Activated naive CD4-positive, alpha-beta T cell treated with anti-CD3 and anti-CD28 coated beads, Interleukin-2, amount 50 U/mL, for 72 hours (primary cell): ENCODE measurements around the gene PYHIN1. TPM values are rescaled to one million over a fixed set of nuclear protein-coding genes. Genes with fewer than 3 reads are reported as not detected.

Experiments used
- ATAC-seq, 2 donors: fragments of 150-1000 bp; cut with Tn5 transposase; 2 replicates each; pipeline ENCODE4 v1.10.0; 2021; ENCODE audit warnings: mild to moderate bottlenecking in 2 of 2, moderate library complexity in 2 of 2
- DNase-seq, 2 donors: peaks; one replicate each; pipeline ENCODE4 v3.0.0; 2021 to 2022; ENCODE audit warnings: low spot score in 2 of 2
- H3K27ac Mint-ChIP-seq, 2 donors: one replicate each; pipeline ENCODE4 v1.8.0; 2022; ENCODE audit warnings: mild to moderate bottlenecking in 2 of 2, mixed read lengths in 2 of 2
- H3K36me3 Mint-ChIP-seq, 2 donors: one replicate each; pipeline ENCODE4 v1.8.0; 2022; ENCODE audit warnings: mixed read lengths in 2 of 2
- H3K9me3 Mint-ChIP-seq, 2 donors: one replicate each; pipeline ENCODE4 v1.8.0; 2022; ENCODE audit warnings: mixed read lengths in 2 of 2
- total RNA-seq, 2 donors: library from RNA; stranded (reverse); gene quantifications; one replicate each; pipeline ENCODE4 v1.2.3, GENCODE V29; 2022

PYHIN1 gene
- 1 to 10 TPM; 5.7 to 6.7 TPM for total RNA-seq

DNA sequence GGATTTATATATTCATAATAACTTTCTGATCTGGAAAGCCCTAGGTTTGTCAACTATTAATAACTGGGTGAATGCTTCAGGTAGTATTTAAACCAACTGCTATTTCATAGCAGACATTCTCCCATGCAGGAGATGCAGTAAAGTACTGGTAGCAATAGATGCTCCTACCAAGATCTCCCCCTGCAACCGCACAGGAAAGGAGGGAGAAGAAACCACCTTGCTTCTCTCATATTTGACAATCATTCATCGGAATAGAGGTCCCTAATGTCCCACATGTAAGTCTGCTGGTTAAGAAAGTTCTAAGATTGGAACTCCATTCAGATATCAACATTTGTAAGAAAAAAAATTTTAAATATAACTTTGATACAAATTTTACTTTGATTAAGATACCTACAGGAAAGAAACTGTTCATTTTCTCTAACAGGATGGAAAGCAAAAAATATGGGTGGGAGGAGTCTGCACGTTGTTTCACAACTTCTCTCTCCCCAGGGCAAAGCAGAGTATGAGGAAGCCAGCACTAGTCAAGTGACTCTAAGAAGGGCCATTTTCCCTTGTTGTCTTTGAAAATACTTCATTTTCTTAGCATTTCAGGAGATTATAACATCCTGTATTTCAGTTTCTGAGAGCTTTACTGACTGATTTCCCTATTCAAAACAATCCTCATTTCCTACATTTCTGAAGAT lies at the start of gene PYHIN1:
TSS of gene PYHIN1 (plus strand) at position 498 of the 683 bp plus-strand sequence. CDS start 5,359 bp downstream, outside the sequence.
- peak within 1 kb of the TSS; percentile 31 to 80 for H3K27ac Mint-ChIP-seq
- H3K36me3 Mint-ChIP-seq = peaks cover 6 to 16% of the 10 kb centered on the region in 2 donors
- ATAC-seq (peak; percentile 62 to 77), DNase-seq (no peak)
- H3K9me3 Mint-ChIP-seq = peaks cover 6% of the 10 kb centered on the region in 2 donors

DNA sequence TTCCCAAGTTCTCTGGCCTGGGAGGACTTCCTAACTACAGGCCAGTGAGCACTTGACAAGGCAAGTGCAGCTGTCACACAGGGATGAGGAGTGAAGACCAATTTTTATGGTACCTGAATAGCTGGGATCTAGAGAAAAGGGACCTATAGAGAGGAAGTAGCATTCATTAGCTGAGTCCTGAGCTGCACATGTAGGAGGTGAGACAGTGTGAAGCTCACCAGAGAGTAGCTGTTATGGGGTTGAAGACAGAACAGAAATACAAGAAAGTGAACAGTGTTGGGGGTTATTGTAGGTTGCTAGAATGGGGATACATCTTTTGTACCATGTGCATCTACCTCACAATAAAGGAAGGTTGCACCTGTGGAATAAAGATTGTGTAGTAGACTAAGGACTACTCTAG lies 37.7 kb upstream of the PYHIN1 start:
- Mint-ChIP-seq H3K27ac (no peak overlapping the region), H3K36me3 (no peaks in the 10 kb centered on the region), H3K9me3 (peaks cover 0 to 5% of the 10 kb centered on the region in 2 donors)
- DNase-seq (no peak), ATAC-seq (no peak)

DNA sequence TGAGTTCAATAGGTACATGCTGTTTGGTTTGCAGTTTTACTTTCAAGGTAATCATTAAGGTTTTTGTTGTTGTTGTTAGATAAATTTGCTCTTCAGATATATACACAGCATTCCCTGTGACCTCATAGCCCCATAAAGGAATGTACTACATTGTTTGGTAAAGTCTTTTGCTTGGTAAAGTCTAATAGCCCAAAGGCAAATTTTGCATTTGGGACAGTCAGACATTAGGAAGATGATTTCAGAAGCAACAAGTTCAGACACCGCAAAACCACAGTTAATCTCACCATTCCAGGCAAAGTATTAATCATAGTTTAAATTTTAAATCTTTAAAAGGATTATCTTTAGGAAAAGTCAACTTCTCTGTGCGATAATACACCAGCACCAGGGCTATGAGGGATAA lies 32.6 kb upstream of the PYHIN1 start:
- H3K36me3 Mint-ChIP-seq = no peaks in the 10 kb centered on the region

DNA sequence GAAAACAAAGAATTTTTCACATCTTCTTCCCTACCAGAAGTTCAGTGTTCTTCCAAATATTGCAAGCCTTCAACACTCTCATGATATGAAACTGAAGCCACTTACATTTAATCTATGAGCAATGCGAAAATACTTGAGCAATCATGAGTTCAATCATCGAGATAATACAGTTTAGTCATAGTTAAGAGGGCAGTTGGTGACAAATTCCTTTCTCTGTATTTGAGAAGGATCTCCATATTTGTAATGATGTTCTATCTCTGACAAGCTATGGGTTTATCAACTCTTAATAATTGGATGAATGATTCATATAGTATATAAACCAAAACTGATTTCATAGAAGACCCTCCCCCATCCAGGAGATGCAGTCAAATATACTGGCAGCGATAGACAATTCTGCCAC lies 29.7 kb upstream of the PYHIN1 start:
- Mint-ChIP-seq H3K27ac (no peak overlapping the region), H3K9me3 (no peaks in the 10 kb centered on the region), H3K36me3 (no peaks in the 10 kb centered on the region)
- ATAC-seq (peak in 1 of 2 donors; percentile 26), DNase-seq (no peak)

More for the DNA sequence above, 32.6 kb upstream of the PYHIN1 start:
- Mint-ChIP-seq H3K9me3 (peaks cover 0 to 2% of the 10 kb centered on the region in 2 donors), H3K27ac (no peak overlapping the region)
- ATAC-seq (no peak), DNase-seq (no peak)

DNA sequence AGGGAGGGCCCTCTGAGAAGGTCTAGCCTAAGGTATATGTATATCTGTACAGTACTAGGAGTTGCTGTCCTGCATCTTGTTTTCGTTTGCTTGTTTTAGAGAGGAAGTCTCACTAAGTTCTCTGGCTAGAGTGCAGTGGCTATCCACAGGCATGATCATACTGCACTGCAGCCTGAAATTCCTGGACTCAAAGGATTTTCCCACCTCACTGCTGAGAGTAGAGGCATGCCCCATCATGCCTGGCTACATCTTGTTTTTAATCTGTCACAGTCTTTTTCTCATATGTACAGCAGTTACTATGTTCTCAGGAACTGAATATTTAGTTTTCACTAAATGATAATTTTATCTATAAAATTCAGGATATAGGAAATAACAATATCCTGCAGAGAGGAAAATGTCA lies 15.3 kb upstream of the PYHIN1 start:
- DNase-seq = no peak
- H3K36me3 Mint-ChIP-seq = peaks cover 12 to 19% of the 10 kb centered on the region in 2 donors
- H3K9me3 Mint-ChIP-seq = peaks cover 21 to 24% of the 10 kb centered on the region in 2 donors
- ATAC-seq = no peak
- H3K27ac Mint-ChIP-seq = no peak overlapping the region

DNA sequence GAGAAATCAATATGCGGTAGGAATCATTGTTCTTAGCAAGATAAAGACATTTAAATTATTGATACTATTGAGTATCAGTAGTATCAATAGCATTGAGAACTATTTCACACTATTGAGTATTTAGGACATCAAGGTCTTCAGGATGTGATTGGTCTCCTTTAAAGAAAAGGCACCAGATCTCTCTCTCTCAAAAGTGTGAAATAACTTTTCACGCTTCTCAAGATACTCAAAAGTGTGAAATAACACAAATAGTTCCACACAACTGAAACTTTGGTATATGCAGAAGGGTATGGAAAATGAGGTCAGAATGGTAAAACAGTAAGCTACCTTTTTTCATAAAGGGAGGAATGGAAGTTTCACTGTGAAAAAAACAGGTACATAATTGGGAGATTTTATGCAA lies 6.7 kb upstream of the PYHIN1 start:
- DNase-seq = no peak
- no peak for ATAC-seq
- Mint-ChIP-seq H3K36me3 (peaks cover 13 to 17% of the 10 kb centered on the region in 2 donors), H3K9me3 (peaks cover 8 to 14% of the 10 kb centered on the region in 2 donors), H3K27ac (peak overlapping the region in 1 of 2 donors; percentile 26)

DNA sequence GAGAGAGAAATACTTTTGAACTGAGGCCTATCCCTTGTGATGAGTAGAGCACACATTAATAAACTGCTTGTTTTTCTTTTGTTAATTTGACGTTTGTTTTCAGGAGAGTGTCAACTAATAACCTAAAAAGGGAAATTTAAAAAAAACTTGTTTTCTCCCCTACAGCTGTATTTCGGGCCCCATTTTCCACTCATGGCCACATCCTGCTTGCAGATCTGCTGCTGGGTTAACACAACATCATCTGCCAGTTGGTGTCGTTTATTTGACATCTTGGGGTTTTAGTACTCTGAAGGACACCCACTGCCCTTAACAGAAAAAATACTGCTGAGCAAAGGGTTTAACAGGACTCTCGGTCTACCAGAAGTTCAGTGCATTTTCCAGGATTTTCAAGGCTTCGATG lies 848 bp upstream of the PYHIN1 start:
- no peak overlapping the region for H3K27ac Mint-ChIP-seq
- ATAC-seq (peak; percentile 32 to 59), DNase-seq (no peak)
- peaks cover 6 to 16% of the 10 kb centered on the region in 2 donors for H3K36me3 Mint-ChIP-seq
- H3K9me3 Mint-ChIP-seq = peaks cover 6% of the 10 kb centered on the region in 2 donors

DNA sequence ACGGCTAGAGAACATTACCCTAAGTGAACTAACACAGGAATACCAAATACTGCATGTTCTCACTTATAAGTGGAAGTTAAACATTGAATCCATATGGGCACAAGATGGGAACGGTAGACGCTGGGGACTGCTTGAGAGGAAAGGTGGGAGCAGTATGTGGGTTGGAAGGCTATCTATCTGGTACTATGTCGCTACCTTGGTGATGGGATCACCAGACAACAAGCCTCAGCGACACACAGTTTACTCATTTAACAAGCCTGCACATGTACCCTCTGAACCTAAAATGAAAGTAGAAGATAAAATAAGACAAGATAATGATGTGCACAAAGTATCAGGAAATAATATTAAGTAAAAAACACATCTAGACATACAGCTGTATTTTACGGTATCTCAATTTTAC lies 819 bp downstream of the PYHIN1 start:
- Mint-ChIP-seq H3K27ac (peak overlapping the region; percentile 31 to 80), H3K9me3 (peaks cover 2 to 6% of the 10 kb centered on the region in 2 donors), H3K36me3 (peaks cover 6 to 13% of the 10 kb centered on the region in 2 donors)
- ATAC-seq (peak in 1 of 2 donors; percentile 77), DNase-seq (no peak)

DNA sequence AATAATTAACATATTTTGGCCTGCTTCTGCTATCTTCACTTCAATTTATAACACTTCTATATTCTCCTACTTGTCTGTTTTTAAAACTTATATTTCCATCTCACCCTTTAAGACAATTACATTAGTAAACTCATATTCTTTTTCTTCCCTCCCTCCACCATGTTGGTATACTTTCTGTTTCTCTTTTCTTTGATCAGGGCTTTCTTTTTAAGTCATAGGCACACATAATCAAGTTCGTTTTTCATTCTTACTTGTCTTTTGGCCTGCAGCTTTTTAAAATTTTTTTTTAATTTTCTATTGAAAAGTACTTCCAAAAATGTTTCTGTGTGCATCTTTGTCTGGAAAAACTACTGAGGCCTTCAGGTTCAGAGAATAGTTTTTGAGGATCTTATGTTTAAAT lies 2.3 kb downstream of the PYHIN1 start:
- no peak for DNase-seq
- peaks cover 6 to 10% of the 10 kb centered on the region in 2 donors for H3K36me3 Mint-ChIP-seq
- H3K27ac Mint-ChIP-seq = peak overlapping the region in 1 of 2 donors; percentile 86
- peaks cover 0 to 6% of the 10 kb centered on the region in 2 donors for H3K9me3 Mint-ChIP-seq
- ATAC-seq = peak; percentile 58 to 80

DNA sequence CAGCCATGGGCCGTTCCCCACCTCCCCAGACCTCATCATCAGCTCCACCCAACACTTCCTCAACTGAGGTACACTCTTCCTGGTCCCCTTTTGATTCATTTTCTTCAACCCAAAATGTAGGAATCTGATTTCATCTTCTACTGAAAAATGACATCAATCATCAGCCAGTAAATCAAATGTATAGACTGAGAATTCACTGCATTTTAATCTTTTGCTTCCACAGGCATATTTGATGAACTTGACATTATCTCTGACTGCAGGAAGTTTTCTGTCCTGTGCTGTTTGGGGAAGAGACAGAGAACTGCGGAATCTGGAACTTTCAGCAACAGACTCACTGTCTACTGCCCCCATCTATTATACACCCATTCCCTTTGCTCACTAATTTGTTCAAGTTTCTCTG lies 7.8 kb downstream of the PYHIN1 start:
- no peak overlapping the region for H3K27ac Mint-ChIP-seq
- H3K9me3 Mint-ChIP-seq = peaks cover 0 to 6% of the 10 kb centered on the region in 2 donors
- peaks cover 5 to 7% of the 10 kb centered on the region in 2 donors for H3K36me3 Mint-ChIP-seq
- ATAC-seq (no peak), DNase-seq (no peak)

DNA sequence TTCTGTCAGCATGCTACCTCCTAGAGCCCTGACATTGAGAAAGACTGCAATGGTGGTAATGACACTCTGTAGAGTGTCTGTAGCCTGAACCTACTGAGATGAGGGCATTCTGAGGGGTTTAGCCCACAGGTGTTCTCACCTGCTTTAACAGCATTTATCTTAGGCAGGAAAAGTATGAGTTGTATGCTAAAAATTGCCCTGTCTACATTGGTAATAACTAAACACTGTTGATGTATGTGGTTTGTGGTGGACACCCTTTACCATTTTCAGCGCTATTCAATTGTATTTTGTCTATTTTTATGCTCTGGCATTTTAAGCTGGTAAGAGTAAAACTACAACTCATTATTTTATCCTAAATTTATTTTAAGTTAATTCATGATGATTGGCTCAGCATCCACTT lies 10.0 kb downstream of the PYHIN1 start:
- H3K9me3 Mint-ChIP-seq = no peaks in the 10 kb centered on the region
- ATAC-seq = no peak
- H3K27ac Mint-ChIP-seq = no peak overlapping the region
- DNase-seq = no peak
- H3K36me3 Mint-ChIP-seq = peaks cover 5 to 7% of the 10 kb centered on the region in 2 donors

DNA sequence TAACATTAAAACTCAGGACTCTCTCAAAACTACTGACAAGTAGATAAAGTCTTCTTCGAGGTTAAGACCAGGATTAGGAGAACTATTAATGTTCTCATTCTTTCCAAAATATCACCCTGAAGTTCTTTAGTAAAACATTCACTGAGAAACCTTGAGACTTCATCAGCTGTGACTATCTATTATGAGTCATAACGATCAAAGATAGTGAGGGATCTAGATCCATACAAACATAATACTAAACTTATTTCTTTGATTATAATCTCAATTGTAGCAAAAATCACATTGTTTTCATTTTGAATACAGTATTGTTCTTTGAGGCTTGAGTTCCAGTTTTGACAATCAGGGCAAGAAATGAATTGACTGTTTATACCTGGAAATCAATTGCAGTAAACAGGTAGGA lies 11.1 kb downstream of the PYHIN1 start:
- H3K27ac Mint-ChIP-seq = no peak overlapping the region
- DNase-seq (no peak), ATAC-seq (peak; percentile 26 to 82)
- no peaks in the 10 kb centered on the region for H3K9me3 Mint-ChIP-seq
- peaks cover 5 to 7% of the 10 kb centered on the region in 2 donors for H3K36me3 Mint-ChIP-seq

DNA sequence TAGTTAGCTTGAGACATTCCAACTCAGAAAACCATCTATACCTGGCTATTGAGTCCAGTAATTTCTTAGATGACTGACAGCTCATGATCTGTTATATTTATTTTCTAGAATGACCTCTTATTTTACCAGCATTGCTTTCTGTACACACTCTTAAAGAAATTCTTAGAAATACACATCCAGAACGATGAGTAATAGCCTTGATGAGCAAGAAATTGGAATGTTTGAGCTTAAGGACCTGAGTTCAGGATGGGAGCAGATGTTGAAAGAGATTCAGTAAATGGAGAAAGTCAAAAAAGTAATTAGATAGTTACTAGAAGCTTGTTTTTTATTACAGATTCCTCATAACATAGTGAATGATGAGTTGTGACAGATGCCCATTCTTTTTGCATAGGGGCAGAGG lies 11.7 kb downstream of the PYHIN1 start:
- ATAC-seq = no peak
- no peak for DNase-seq
- Mint-ChIP-seq H3K9me3 (no peaks in the 10 kb centered on the region), H3K27ac (no peak overlapping the region), H3K36me3 (peaks cover 7 to 8% of the 10 kb centered on the region in 2 donors)

DNA sequence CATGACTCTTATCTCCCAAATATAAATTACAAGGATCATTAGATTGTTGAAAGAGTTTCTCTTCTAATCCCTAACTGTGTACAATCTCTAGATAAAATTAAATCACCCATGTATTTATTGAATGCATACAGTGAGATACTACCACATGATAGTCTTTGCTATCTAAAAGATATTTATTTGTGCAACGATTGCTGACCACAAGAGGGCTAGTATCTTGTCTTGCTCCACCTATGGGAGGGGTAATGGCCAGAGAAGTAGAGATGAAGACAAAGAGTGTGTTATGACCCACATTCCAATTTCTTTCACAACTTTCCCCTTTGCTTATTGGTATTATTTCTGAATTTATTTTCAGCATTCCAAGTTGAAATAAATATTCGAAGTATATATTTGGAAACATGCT lies 13.7 kb downstream of the PYHIN1 start:
- Mint-ChIP-seq H3K27ac (no peak overlapping the region), H3K9me3 (peaks cover 0 to 4% of the 10 kb centered on the region in 2 donors), H3K36me3 (peaks cover 5 to 15% of the 10 kb centered on the region in 2 donors)
- ATAC-seq = no peak
- no peak for DNase-seq

DNA sequence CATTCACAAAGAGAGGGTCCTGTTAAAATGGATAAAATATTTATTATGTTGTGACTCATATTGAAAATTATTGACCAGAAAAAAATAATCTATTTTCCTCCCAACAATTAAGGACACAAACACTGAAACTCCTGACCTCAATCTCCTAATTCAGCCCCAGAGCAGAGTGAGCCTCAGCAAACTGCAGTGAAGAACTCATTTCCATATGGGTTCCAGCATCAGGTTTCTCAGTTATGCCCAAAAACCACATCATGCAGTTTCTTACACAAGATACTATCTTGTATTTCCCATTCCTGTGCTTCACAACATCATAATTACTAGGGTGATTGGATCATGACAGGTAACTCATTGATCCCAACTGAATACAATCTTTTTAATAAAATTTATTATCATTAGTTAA lies 15.4 kb downstream of the PYHIN1 start:
- peaks cover 12 to 24% of the 10 kb centered on the region in 2 donors for H3K36me3 Mint-ChIP-seq
- H3K27ac Mint-ChIP-seq = no peak overlapping the region
- ATAC-seq = no peak
- H3K9me3 Mint-ChIP-seq = peaks cover 0 to 5% of the 10 kb centered on the region in 2 donors
- DNase-seq = no peak

DNA sequence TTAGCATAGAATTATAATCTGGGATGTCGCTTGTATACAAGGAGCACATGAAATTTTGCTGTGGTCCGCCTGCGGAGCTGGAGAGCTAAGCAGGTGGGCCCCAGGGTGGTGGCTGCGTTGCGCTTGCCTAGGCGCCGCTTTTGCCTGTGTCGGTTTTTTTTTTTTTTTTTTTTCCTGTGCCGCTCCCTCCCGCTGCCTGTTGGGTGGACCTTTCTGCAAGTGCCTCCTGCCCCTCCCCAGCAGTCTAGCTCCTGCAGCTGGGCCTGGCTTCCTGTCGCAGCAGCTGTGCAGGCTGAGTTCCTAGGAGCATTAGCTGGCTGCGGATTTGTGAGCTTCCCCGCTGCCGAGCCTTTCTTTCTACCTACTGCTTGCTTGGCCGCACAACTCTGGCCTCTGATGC lies 20.6 kb downstream of the PYHIN1 start:
- Mint-ChIP-seq H3K36me3 (peaks cover 19 to 30% of the 10 kb centered on the region in 2 donors), H3K9me3 (peaks cover 0 to 9% of the 10 kb centered on the region in 2 donors), H3K27ac (no peak overlapping the region)
- ATAC-seq = no peak
- DNase-seq = no peak

DNA sequence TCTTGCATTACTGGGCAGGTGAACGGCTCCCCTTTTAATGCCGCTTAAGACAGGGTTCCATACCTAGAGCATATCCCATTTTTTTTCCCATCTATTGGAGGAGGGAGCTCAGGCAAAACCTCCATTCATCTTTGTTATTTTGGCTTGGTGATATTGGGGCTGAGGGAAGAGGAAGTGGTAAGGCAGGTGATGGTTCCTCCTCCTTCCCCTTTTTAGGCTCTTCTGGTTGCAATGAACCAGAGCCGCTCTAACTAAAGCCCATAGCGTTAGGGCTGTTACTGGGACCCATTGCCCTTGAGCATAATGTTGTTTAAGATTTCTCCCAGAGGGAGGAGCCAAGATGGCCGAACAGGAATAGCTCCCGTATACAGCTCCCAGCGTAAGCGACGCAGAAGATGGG lies 21.1 kb downstream of the PYHIN1 start:
- no peak overlapping the region for H3K27ac Mint-ChIP-seq
- ATAC-seq = no peak
- no peak for DNase-seq
- peaks cover 19 to 30% of the 10 kb centered on the region in 2 donors for H3K36me3 Mint-ChIP-seq
- H3K9me3 Mint-ChIP-seq = peaks cover 0 to 9% of the 10 kb centered on the region in 2 donors

DNA sequence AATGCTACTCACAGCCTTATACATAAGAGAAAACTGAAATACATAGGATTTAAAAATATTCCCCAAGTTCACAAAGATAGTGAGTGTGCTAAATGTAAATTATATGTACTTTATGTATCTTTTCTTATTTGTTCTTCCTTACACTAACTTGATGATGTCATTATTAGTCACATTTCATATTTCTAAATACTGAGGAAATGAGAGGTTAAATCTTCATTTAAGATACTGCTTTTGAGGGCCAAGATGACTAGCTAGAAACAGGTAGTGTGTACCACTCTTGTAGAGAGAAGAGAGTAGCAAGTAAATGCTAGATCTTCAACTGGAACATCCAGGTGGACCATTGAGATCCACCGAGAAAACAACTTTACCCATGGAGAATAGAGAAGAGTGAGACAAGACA lies 29.8 kb downstream of the PYHIN1 start:
- no peak overlapping the region for H3K27ac Mint-ChIP-seq

More for the DNA sequence above, 29.8 kb downstream of the PYHIN1 start:
- DNase-seq (no peak), ATAC-seq (peak in 1 of 2 donors; percentile 49)
- peaks cover 0 to 16% of the 10 kb centered on the region in 2 donors for H3K9me3 Mint-ChIP-seq
- H3K36me3 Mint-ChIP-seq = peaks cover 29 to 31% of the 10 kb centered on the region in 2 donors
